OCI-LY7 (cell line): ENCODE measurements around the gene TASP1.

Source experiments
- EZH2phosphoT487 ChIP-seq: fragments of 200-600 bp; sonication (generic); IDR thresholded peaks from 2 replicates; pipeline ENCODE4 v1.6.1; 2018; ENCODE audit warnings: low read depth, borderline replicate concordance, mild to moderate bottlenecking, mixed run types, antibody characterized with exemption, low read length, moderate library complexity, mixed read lengths
- TF ChIP-seq, protein P1 (sequence below): fragments of 200-600 bp; sonication (generic); conservative IDR thresholded peaks from 2 replicates; pipeline ENCODE4 v1.5.1; 2014; ENCODE audit warnings: mild to moderate bottlenecking, antibody characterized with exemption, low read length, moderate library complexity, mixed read lengths

- TF ChIP-seq, protein P1, sequence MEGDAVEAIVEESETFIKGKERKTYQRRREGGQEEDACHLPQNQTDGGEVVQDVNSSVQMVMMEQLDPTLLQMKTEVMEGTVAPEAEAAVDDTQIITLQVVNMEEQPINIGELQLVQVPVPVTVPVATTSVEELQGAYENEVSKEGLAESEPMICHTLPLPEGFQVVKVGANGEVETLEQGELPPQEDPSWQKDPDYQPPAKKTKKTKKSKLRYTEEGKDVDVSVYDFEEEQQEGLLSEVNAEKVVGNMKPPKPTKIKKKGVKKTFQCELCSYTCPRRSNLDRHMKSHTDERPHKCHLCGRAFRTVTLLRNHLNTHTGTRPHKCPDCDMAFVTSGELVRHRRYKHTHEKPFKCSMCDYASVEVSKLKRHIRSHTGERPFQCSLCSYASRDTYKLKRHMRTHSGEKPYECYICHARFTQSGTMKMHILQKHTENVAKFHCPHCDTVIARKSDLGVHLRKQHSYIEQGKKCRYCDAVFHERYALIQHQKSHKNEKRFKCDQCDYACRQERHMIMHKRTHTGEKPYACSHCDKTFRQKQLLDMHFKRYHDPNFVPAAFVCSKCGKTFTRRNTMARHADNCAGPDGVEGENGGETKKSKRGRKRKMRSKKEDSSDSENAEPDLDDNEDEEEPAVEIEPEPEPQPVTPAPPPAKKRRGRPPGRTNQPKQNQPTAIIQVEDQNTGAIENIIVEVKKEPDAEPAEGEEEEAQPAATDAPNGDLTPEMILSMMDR: no peak
- TF ChIP-seq EZH2phosphoT487: no peak
Measured at GRCh38 chr20:13672690-13673089, 34.0 kb upstream of the TASP1 start.
